H1 (cell line): ENCODE measurements around the gene SH3RF2. TPM values are rescaled to one million over a fixed set of nuclear protein-coding genes. Genes with fewer than 3 reads are reported as not detected.

ENCODE experiments used
- BCL11A ChIP-seq, 2 experiments: IDR thresholded peaks; one replicate each; pipeline ENCODE4 v1.6.1; 2011; ENCODE audit warnings: low read depth in 2 of 2, low read length in 2 of 2, mild to moderate bottlenecking in 2 of 2
- CEBPB ChIP-seq: IDR thresholded peaks from 2 replicates; pipeline ENCODE4 v1.6.1; 2012; ENCODE audit warnings: low read depth, low read length
- KDM5A ChIP-seq: fragments of 200-600 bp; IDR thresholded peaks from 2 replicates; pipeline ENCODE4 v1.7.1; 2012; ENCODE audit warnings: mild to moderate bottlenecking, low read length, inconsistent platforms, mixed read lengths
- POLR2AphosphoS5 ChIP-seq: IDR thresholded peaks from 2 replicates; pipeline ENCODE4 v1.6.1; 2011; ENCODE audit warnings: low read depth, low read length
- SP4 ChIP-seq: IDR thresholded peaks from 2 replicates; pipeline ENCODE4 v1.6.1; 2012; ENCODE audit warnings: low read length, inconsistent platforms
- SUZ12 ChIP-seq: fragments of 200-600 bp; sonication (generic); IDR thresholded peaks from 2 replicates; pipeline ENCODE4 v1.6.1; 2012; ENCODE audit warnings: mild to moderate bottlenecking, inconsistent platforms, low read length, moderate library complexity, mixed read lengths
- ZNF274 ChIP-seq: IDR thresholded peaks from 2 replicates; pipeline ENCODE4 v1.7.0; 2012; ENCODE audit warnings: low read length, borderline replicate concordance; ENCODE audit errors: extremely low read depth
- polyA plus RNA-seq, 7 experiments: library from polyadenylated mRNA; depleted of rRNA in 3 of 7; stranded (reverse) in 5 of 7; unstranded in 2 of 7; fragments of >200 nt in 5 of 7; fragments of 200-250 nt in 2 of 7; gene quantifications; 1 replicate in 5 of 7; 2 replicates in 1 of 7; 4 replicates in 1 of 7; pipeline versions ENCODE4 v1.2.1 to v1.2.3, GENCODE V29; 2011 to 2013; ENCODE audit warnings: missing spikeins in 2 of 7, mixed read lengths in 2 of 7
- total RNA-seq: library from RNA; stranded (reverse); fragmentation: NEBNext Ultra II Directional; extraction: Animal tissue kit (Norgen Biotek cat#: 25700); gene quantifications from 2 replicates; pipeline ENCODE4 v1.2.1, GENCODE V29; 2021
- TF ChIP-seq, protein P1 (sequence below): fragments of 300-600 bp; sonication (generic); IDR thresholded peaks from 2 replicates; pipeline ENCODE4 v1.7.1; 2012; ENCODE audit warnings: low read length, moderate library complexity, mild to moderate bottlenecking, inconsistent platforms; ENCODE audit not compliant: insufficient replicate concordance

Gene SH3RF2
- total and polyA plus RNA-seq, 2 of the 8 experiments (the other 6 are each of a cell fraction or from before 2014, with no cell fraction given): 0.80 to 0.95 TPM

DNA sequence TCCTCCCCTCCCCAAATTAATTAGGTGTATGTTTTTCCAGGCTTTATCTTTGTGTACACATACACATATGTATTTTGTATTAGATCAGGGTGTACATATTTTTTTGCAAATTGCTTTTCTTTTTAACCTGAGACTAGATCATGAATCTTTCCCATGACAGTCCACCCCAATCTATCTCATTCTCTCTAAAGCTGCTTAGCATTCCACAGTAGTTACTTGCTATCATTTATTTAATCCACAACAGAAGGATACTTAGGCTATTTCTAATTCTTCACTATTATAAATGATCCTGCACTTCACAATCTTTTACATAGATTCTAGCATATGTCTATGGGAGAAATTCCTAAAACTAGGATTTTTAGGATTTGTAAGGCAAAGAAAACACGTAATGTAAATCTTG is 43.9 kb downstream of the SH3RF2 start (continued):
- no peak for TF ChIP-seq KDM5A
- TF ChIP-seq, protein P1, sequence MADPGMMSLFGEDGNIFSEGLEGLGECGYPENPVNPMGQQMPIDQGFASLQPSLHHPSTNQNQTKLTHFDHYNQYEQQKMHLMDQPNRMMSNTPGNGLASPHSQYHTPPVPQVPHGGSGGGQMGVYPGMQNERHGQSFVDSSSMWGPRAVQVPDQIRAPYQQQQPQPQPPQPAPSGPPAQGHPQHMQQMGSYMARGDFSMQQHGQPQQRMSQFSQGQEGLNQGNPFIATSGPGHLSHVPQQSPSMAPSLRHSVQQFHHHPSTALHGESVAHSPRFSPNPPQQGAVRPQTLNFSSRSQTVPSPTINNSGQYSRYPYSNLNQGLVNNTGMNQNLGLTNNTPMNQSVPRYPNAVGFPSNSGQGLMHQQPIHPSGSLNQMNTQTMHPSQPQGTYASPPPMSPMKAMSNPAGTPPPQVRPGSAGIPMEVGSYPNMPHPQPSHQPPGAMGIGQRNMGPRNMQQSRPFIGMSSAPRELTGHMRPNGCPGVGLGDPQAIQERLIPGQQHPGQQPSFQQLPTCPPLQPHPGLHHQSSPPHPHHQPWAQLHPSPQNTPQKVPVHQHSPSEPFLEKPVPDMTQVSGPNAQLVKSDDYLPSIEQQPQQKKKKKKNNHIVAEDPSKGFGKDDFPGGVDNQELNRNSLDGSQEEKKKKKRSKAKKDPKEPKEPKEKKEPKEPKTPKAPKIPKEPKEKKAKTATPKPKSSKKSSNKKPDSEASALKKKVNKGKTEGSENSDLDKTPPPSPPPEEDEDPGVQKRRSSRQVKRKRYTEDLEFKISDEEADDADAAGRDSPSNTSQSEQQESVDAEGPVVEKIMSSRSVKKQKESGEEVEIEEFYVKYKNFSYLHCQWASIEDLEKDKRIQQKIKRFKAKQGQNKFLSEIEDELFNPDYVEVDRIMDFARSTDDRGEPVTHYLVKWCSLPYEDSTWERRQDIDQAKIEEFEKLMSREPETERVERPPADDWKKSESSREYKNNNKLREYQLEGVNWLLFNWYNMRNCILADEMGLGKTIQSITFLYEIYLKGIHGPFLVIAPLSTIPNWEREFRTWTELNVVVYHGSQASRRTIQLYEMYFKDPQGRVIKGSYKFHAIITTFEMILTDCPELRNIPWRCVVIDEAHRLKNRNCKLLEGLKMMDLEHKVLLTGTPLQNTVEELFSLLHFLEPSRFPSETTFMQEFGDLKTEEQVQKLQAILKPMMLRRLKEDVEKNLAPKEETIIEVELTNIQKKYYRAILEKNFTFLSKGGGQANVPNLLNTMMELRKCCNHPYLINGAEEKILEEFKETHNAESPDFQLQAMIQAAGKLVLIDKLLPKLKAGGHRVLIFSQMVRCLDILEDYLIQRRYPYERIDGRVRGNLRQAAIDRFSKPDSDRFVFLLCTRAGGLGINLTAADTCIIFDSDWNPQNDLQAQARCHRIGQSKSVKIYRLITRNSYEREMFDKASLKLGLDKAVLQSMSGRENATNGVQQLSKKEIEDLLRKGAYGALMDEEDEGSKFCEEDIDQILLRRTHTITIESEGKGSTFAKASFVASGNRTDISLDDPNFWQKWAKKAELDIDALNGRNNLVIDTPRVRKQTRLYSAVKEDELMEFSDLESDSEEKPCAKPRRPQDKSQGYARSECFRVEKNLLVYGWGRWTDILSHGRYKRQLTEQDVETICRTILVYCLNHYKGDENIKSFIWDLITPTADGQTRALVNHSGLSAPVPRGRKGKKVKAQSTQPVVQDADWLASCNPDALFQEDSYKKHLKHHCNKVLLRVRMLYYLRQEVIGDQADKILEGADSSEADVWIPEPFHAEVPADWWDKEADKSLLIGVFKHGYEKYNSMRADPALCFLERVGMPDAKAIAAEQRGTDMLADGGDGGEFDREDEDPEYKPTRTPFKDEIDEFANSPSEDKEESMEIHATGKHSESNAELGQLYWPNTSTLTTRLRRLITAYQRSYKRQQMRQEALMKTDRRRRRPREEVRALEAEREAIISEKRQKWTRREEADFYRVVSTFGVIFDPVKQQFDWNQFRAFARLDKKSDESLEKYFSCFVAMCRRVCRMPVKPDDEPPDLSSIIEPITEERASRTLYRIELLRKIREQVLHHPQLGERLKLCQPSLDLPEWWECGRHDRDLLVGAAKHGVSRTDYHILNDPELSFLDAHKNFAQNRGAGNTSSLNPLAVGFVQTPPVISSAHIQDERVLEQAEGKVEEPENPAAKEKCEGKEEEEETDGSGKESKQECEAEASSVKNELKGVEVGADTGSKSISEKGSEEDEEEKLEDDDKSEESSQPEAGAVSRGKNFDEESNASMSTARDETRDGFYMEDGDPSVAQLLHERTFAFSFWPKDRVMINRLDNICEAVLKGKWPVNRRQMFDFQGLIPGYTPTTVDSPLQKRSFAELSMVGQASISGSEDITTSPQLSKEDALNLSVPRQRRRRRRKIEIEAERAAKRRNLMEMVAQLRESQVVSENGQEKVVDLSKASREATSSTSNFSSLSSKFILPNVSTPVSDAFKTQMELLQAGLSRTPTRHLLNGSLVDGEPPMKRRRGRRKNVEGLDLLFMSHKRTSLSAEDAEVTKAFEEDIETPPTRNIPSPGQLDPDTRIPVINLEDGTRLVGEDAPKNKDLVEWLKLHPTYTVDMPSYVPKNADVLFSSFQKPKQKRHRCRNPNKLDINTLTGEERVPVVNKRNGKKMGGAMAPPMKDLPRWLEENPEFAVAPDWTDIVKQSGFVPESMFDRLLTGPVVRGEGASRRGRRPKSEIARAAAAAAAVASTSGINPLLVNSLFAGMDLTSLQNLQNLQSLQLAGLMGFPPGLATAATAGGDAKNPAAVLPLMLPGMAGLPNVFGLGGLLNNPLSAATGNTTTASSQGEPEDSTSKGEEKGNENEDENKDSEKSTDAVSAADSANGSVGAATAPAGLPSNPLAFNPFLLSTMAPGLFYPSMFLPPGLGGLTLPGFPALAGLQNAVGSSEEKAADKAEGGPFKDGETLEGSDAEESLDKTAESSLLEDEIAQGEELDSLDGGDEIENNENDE: no peak
- TF ChIP-seq ZNF274: no peak
- no peak for TF ChIP-seq SP4
- TF ChIP-seq BCL11A (IDR thresholded peaks at IDR 0.05; ENCODE audit: low read depth in 2 of 2, low read length in 2 of 2): no peak
- TF ChIP-seq CEBPB: no peak
- TF ChIP-seq SUZ12: no peak
- TF ChIP-seq POLR2AphosphoS5: no peak
